Nephron (organoid): ENCODE data around the gene R3HCC1L.
A peak's percentile ranks its signal among the peaks of the same experiment; 100 is the strongest.
"Not testable (repeated sequence)": the region's sequence is repeated elsewhere in the genome, so short reads cannot be mapped to it uniquely, and the experiment has no call there.

Experiments used
- H3K27ac Mint-ChIP-seq, 3 experiments: 2 replicates each; pipeline ENCODE4 v1.8.0; 2020; ENCODE audit warnings: mixed read lengths in 3 of 3, mild to moderate bottlenecking in 2 of 3, moderate library complexity in 1 of 3
- H3K27me3 Mint-ChIP-seq: 2 replicates; pipeline ENCODE4 v1.8.0; 2021; ENCODE audit warnings: low read depth, mild to moderate bottlenecking, moderate library complexity, mixed read lengths
- H3K36me3 Mint-ChIP-seq: 2 replicates; pipeline ENCODE4 v1.8.0; 2020; ENCODE audit warnings: low read depth, mixed read lengths
- H3K4me1 Mint-ChIP-seq: 2 replicates; pipeline ENCODE4 v1.8.0; 2020; ENCODE audit warnings: mixed read lengths
- H3K4me3 Mint-ChIP-seq, 3 experiments: 2 replicates each; pipeline ENCODE4 v1.8.0; 2020; ENCODE audit warnings: mild to moderate bottlenecking in 3 of 3, mixed read lengths in 3 of 3, moderate library complexity in 2 of 3
- H3K9me3 Mint-ChIP-seq: 2 replicates; pipeline ENCODE4 v1.8.0; 2020; ENCODE audit warnings: mixed read lengths
- CTCF ChIP-seq, 3 experiments: fragments of 200-600 bp; sonication (generic); IDR thresholded peaks; one replicate each; pipeline ENCODE4 v1.5.0; 2021; ENCODE audit warnings: antibody characterized with exemption in 3 of 3; ENCODE audit not compliant: unreplicated experiment in 3 of 3

The R3HCC1L gene

DNA sequence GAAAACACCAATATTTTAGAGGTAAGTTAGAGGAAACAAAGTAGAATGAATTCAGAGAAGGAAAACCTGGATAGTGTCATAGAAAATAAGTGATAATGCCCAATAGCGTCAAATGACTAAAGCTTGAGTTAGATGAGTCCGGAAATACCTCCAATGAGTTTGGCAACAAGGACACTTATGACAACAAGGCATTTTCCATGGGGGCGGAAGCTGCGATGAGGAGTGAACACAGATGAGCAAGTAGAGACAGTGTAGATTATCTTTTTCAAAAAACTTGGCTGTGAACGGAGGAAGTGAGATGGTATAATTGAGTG lies 383 bp upstream of the R3HCC1L start:
- TF ChIP-seq CTCF (IDR thresholded peaks at IDR 0.05; ENCODE audit: unreplicated experiment in 3 of 3): no peak
- Mint-ChIP-seq H3K27me3 (no peaks in the 10 kb centered on the region), H3K36me3 (no peaks in the 10 kb centered on the region), H3K4me3 (peak overlapping the region; percentile 84 to 90 (median 87)), H3K9me3 (peaks cover 15% of the 10 kb centered on the region), H3K27ac (peak overlapping the region; percentile 62 to 89 (median 82)), H3K4me1 (peaks cover 12% of the 10 kb centered on the region)

- H3K27ac Mint-ChIP-seq: peak overlapping the region; percentile 62 to 90 (median 82)
- TF ChIP-seq CTCF (IDR thresholded peaks at IDR 0.05; ENCODE audit: unreplicated experiment in 3 of 3): no peak
These were observed 904 bp downstream of the R3HCC1L start for GRCh38 chr10:98135222-98135899.

GRCh38 chr10:98136775-98137174 lies 2.3 kb downstream of the R3HCC1L start:
- H3K27me3 Mint-ChIP-seq, H3K27ac Mint-ChIP-seq, H3K36me3 Mint-ChIP-seq: not testable (repeated sequence)
- Mint-ChIP-seq H3K9me3 (peaks cover 13% of the 10 kb centered on the region), H3K4me3 (peak overlapping the region; percentile 6 to 28 (median 16)), H3K4me1 (peaks cover 34% of the 10 kb centered on the region)

More at GRCh38 chr10:98135222-98135899, 904 bp downstream of the R3HCC1L start:
- peaks cover 15% of the 10 kb centered on the region for H3K9me3 Mint-ChIP-seq
- H3K36me3 Mint-ChIP-seq: no peaks in the 10 kb centered on the region
- no peaks in the 10 kb centered on the region for H3K27me3 Mint-ChIP-seq
- H3K4me3 Mint-ChIP-seq: peak overlapping the region; percentile 84 to 90 (median 87)
- H3K4me1 Mint-ChIP-seq: peaks cover 23% of the 10 kb centered on the region

DNA sequence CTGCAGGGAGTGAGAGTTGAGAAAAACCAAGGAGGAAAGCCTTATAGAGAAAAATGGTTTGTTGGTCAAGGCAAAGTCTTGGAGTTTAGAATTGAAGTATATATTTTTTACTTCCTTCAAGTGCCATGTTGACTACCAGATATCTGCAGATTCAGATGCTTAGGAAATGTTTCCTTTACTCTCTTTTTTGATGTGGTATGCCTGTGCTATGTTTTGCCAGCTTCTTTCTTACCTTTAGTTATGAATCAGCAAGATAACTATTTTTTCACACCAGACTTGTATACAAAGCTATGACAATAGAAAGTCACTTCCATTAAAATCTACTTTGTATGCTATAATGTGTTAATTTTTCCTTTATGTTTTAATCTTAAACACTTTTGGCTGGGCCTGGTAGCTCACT lies 3.6 kb downstream of the R3HCC1L start:
- H3K27me3 Mint-ChIP-seq: no peaks in the 10 kb centered on the region
- H3K4me3 Mint-ChIP-seq: peak overlapping the region in 1 of 3 experiments; percentile 2
- peaks cover 34% of the 10 kb centered on the region for H3K4me1 Mint-ChIP-seq
- H3K36me3 Mint-ChIP-seq: no peaks in the 10 kb centered on the region
- no peak overlapping the region for H3K27ac Mint-ChIP-seq
- H3K9me3 Mint-ChIP-seq: peaks cover 4% of the 10 kb centered on the region
- TF ChIP-seq CTCF (IDR thresholded peaks at IDR 0.05; ENCODE audit: unreplicated experiment in 3 of 3): no peak

DNA sequence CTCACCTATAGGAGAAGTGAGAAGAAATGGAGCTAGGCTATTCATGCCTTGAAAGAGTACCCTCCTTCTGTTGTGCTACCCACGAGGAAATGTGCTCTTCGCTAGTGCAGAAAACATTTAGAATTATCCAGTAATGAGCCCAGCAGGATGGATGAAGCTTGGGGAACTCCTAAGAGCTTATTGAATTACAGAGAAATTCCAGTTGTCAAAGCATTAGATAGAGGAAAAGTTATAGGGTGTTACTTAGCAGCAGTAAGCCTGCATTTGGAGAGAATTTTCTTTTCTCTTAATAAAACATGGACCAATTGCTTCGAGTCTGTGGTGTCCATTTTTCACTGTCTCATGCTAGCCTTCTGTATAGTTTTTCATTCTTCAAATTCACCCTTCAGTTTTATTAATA lies 5.0 kb downstream of the R3HCC1L start:
- TF ChIP-seq CTCF (IDR thresholded peaks at IDR 0.05; ENCODE audit: unreplicated experiment in 3 of 3): no peak
- Mint-ChIP-seq H3K4me1 (peaks cover 34% of the 10 kb centered on the region), H3K27ac (no peak overlapping the region), H3K4me3 (no peak overlapping the region), H3K36me3 (no peaks in the 10 kb centered on the region), H3K27me3 (no peaks in the 10 kb centered on the region), H3K9me3 (no peaks in the 10 kb centered on the region)

GRCh38 chr10:98141484-98142073 lies 7.1 kb downstream of the R3HCC1L start:
- Mint-ChIP-seq H3K4me3 (no peak overlapping the region), H3K27ac (peak overlapping the region in 1 of 3 experiments; percentile 14), H3K36me3 (peaks cover 13% of the 10 kb centered on the region), H3K4me1 (peaks cover 23% of the 10 kb centered on the region), H3K27me3 (no peaks in the 10 kb centered on the region), H3K9me3 (peaks cover 3% of the 10 kb centered on the region)
- TF ChIP-seq CTCF (IDR thresholded peaks at IDR 0.05; ENCODE audit: unreplicated experiment in 3 of 3): no peak
